Activated T-helper 17 cell treated with anti-CD3 and anti-CD28 coated beads, Interleukin-2, amount 50 U/mL, for 72 hours (primary cell): ENCODE data around the gene GALNT15. TPM values are rescaled to one million over a fixed set of nuclear protein-coding genes. Genes with fewer than 3 reads are reported as not detected.
A peak's percentile ranks its signal among the peaks of the same experiment; 100 is the strongest.

Experiments
- ATAC-seq: fragments of 150-1000 bp; cut with Tn5 transposase; replicated peaks from 2 replicates; pipeline ENCODE4 v1.10.0; 2021; ENCODE audit warnings: mild to moderate bottlenecking, moderate library complexity
- H3K27ac Mint-ChIP-seq: one replicate; pipeline ENCODE4 v1.8.0; 2022; ENCODE audit warnings: mixed read lengths
- H3K27me3 Mint-ChIP-seq: one replicate; pipeline ENCODE4 v1.8.0; 2022; ENCODE audit warnings: mixed read lengths
- H3K36me3 Mint-ChIP-seq: one replicate; pipeline ENCODE4 v1.8.0; 2022; ENCODE audit warnings: low read depth, mild to moderate bottlenecking, mixed read lengths
- H3K4me1 Mint-ChIP-seq: one replicate; pipeline ENCODE4 v1.8.0; 2022; ENCODE audit warnings: mixed read lengths
- H3K4me3 Mint-ChIP-seq: one replicate; pipeline ENCODE4 v1.8.0; 2022; ENCODE audit warnings: mild to moderate bottlenecking, mixed read lengths
- H3K9me3 Mint-ChIP-seq: one replicate; pipeline ENCODE4 v1.8.0; 2022; ENCODE audit warnings: mixed read lengths
- total RNA-seq, 2 donors: library from RNA; stranded (reverse); gene quantifications; one replicate each; pipeline ENCODE4 v1.2.3, GENCODE V29; 2022

Gene GALNT15
- total RNA-seq, 2 donors from 2014 or later = 0.22 TPM; not detected in 1

GRCh38 chr3:16176391-16177030, 2.0 kb downstream of the GALNT15 start:
- peaks cover 23% of the 10 kb centered on the region for H3K27me3 Mint-ChIP-seq
- no peak overlapping the region for H3K27ac Mint-ChIP-seq
- no peaks in the 10 kb centered on the region for H3K9me3 Mint-ChIP-seq
- ATAC-seq = no peak
- no peaks in the 10 kb centered on the region for H3K36me3 Mint-ChIP-seq
- H3K4me3 Mint-ChIP-seq = no peak overlapping the region
- no peaks in the 10 kb centered on the region for H3K4me1 Mint-ChIP-seq

- Mint-ChIP-seq H3K4me3 (no peak overlapping the region), H3K4me1 (no peaks in the 10 kb centered on the region)
- ATAC-seq = no peak
Measured at GRCh38 chr3:16177382-16177781, 2.9 kb downstream of the GALNT15 start.

GRCh38 chr3:16177962-16178627, 3.6 kb downstream of the GALNT15 start:
- H3K4me1 Mint-ChIP-seq = no peaks in the 10 kb centered on the region
- ATAC-seq = peak; percentile 77
- H3K4me3 Mint-ChIP-seq = no peak overlapping the region
- peaks cover 22% of the 10 kb centered on the region for H3K27me3 Mint-ChIP-seq
- H3K27ac Mint-ChIP-seq = no peak overlapping the region
- no peaks in the 10 kb centered on the region for H3K9me3 Mint-ChIP-seq
- H3K36me3 Mint-ChIP-seq = no peaks in the 10 kb centered on the region

More at GRCh38 chr3:16177382-16177781, 2.9 kb downstream of the GALNT15 start:
- Mint-ChIP-seq H3K9me3 (no peaks in the 10 kb centered on the region), H3K36me3 (no peaks in the 10 kb centered on the region), H3K27ac (no peak overlapping the region), H3K27me3 (peaks cover 23% of the 10 kb centered on the region)

GRCh38 chr3:16178628-16178988, 4.1 kb downstream of the GALNT15 start:
- Mint-ChIP-seq H3K36me3 (no peaks in the 10 kb centered on the region), H3K27me3 (peaks cover 18% of the 10 kb centered on the region), H3K27ac (no peak overlapping the region), H3K4me3 (no peak overlapping the region), H3K9me3 (no peaks in the 10 kb centered on the region), H3K4me1 (no peaks in the 10 kb centered on the region)
- ATAC-seq = no peak

GRCh38 chr3:16179261-16179660, 4.8 kb downstream of the GALNT15 start:
- ATAC-seq = no peak
- Mint-ChIP-seq H3K9me3 (no peaks in the 10 kb centered on the region), H3K4me3 (no peak overlapping the region), H3K27me3 (peaks cover 13% of the 10 kb centered on the region), H3K27ac (no peak overlapping the region), H3K4me1 (no peaks in the 10 kb centered on the region), H3K36me3 (no peaks in the 10 kb centered on the region)

GRCh38 chr3:16179771-16180736, 5.6 kb downstream of the GALNT15 start:
- no peak for ATAC-seq
- H3K9me3 Mint-ChIP-seq = no peaks in the 10 kb centered on the region
- peaks cover 13% of the 10 kb centered on the region for H3K27me3 Mint-ChIP-seq
- no peak overlapping the region for H3K4me3 Mint-ChIP-seq
- H3K4me1 Mint-ChIP-seq = no peaks in the 10 kb centered on the region
- H3K36me3 Mint-ChIP-seq = no peaks in the 10 kb centered on the region
- H3K27ac Mint-ChIP-seq = no peak overlapping the region

GRCh38 chr3:16180737-16181134, 6.3 kb downstream of the GALNT15 start:
- no peak for ATAC-seq
- Mint-ChIP-seq H3K4me3 (no peak overlapping the region), H3K9me3 (no peaks in the 10 kb centered on the region), H3K4me1 (no peaks in the 10 kb centered on the region), H3K27me3 (peaks cover 13% of the 10 kb centered on the region), H3K36me3 (no peaks in the 10 kb centered on the region), H3K27ac (no peak overlapping the region)

GRCh38 chr3:16181361-16181760, 6.9 kb downstream of the GALNT15 start:
- Mint-ChIP-seq H3K4me3 (no peak overlapping the region), H3K27ac (no peak overlapping the region), H3K36me3 (no peaks in the 10 kb centered on the region), H3K9me3 (no peaks in the 10 kb centered on the region), H3K4me1 (peaks cover 1% of the 10 kb centered on the region), H3K27me3 (peaks cover 13% of the 10 kb centered on the region)
- no peak for ATAC-seq

- Mint-ChIP-seq H3K36me3 (no peaks in the 10 kb centered on the region), H3K27me3 (peaks cover 12% of the 10 kb centered on the region), H3K4me1 (peaks cover 5% of the 10 kb centered on the region), H3K4me3 (no peak overlapping the region), H3K27ac (no peak overlapping the region), H3K9me3 (no peaks in the 10 kb centered on the region)
- peak; percentile 41 for ATAC-seq
Measured at GRCh38 chr3:16182183-16182582, 7.7 kb downstream of the GALNT15 start.

- H3K9me3 Mint-ChIP-seq = no peaks in the 10 kb centered on the region
- peaks cover 8% of the 10 kb centered on the region for H3K27me3 Mint-ChIP-seq
- peaks cover 5% of the 10 kb centered on the region for H3K4me1 Mint-ChIP-seq
- ATAC-seq = no peak
- no peak overlapping the region for H3K27ac Mint-ChIP-seq
- H3K36me3 Mint-ChIP-seq = no peaks in the 10 kb centered on the region
- no peak overlapping the region for H3K4me3 Mint-ChIP-seq
Measured at GRCh38 chr3:16182612-16183011, 8.1 kb downstream of the GALNT15 start.

- Mint-ChIP-seq H3K36me3 (no peaks in the 10 kb centered on the region), H3K27me3 (peaks cover 9% of the 10 kb centered on the region), H3K9me3 (no peaks in the 10 kb centered on the region), H3K4me3 (no peak overlapping the region), H3K4me1 (peaks cover 5% of the 10 kb centered on the region), H3K27ac (no peak overlapping the region)
- no peak for ATAC-seq
Measured at GRCh38 chr3:16183082-16183481, 8.6 kb downstream of the GALNT15 start.

- H3K36me3 Mint-ChIP-seq = no peaks in the 10 kb centered on the region
- no peaks in the 10 kb centered on the region for H3K9me3 Mint-ChIP-seq
- peaks cover 5% of the 10 kb centered on the region for H3K4me1 Mint-ChIP-seq
- no peak overlapping the region for H3K27ac Mint-ChIP-seq
- peaks cover 6% of the 10 kb centered on the region for H3K27me3 Mint-ChIP-seq
- H3K4me3 Mint-ChIP-seq = no peak overlapping the region
- no peak for ATAC-seq
Measured at GRCh38 chr3:16183601-16184270, 9.3 kb downstream of the GALNT15 start.

- peak; percentile 22 for ATAC-seq
- H3K9me3 Mint-ChIP-seq = no peaks in the 10 kb centered on the region
Measured at GRCh38 chr3:16186086-16186485, 11.6 kb downstream of the GALNT15 start.

GRCh38 chr3:16186565-16186964, 12.1 kb downstream of the GALNT15 start:
- Mint-ChIP-seq H3K36me3 (no peaks in the 10 kb centered on the region), H3K4me3 (no peak overlapping the region), H3K27me3 (peaks cover 4% of the 10 kb centered on the region), H3K27ac (no peak overlapping the region), H3K4me1 (peaks cover 5% of the 10 kb centered on the region), H3K9me3 (no peaks in the 10 kb centered on the region)
- ATAC-seq = peak; percentile 90

More at GRCh38 chr3:16186086-16186485, 11.6 kb downstream of the GALNT15 start:
- Mint-ChIP-seq H3K36me3 (no peaks in the 10 kb centered on the region), H3K4me3 (no peak overlapping the region), H3K27me3 (peaks cover 4% of the 10 kb centered on the region), H3K4me1 (peaks cover 5% of the 10 kb centered on the region), H3K27ac (no peak overlapping the region)
